ENCODE data around the gene NT5DC4.

GRCh38 chr2:112762276-112762675 lies 41.5 kb downstream of the NT5DC4 start:
- TF ChIP-seq CTCF (IDR thresholded peaks at IDR 0.05; ENCODE audit: low read length) = no peak
- no peak for TF ChIP-seq EZH2 (optimal IDR thresholded peaks at IDR 0.05; ENCODE audit: low read depth, low read length)

Data from MM.1S (cell line).